ENCODE data around the gene ELAVL4.
A peak's percentile ranks its signal among the peaks of the same experiment; 100 is the strongest.

Gene ELAVL4

GRCh38 chr1:50108497-50109059, at the start of gene ELAVL4:
ELAVL4 (plus strand) TSS chr1:50108920; CDS start chr1:50109190, 270 bp downstream.
- DNase-seq: no peak

GRCh38 chr1:50060279-50060678, 48.4 kb upstream of the ELAVL4 start:
- peak; percentile 49 for DNase-seq

- DNase-seq: no peak
These were observed 41.9 kb upstream of the ELAVL4 start for GRCh38 chr1:50066806-50067205.

GRCh38 chr1:50074931-50075330, 33.8 kb upstream of the ELAVL4 start:
- DNase-seq: no peak

- no peak for DNase-seq
These were observed 31.4 kb upstream of the ELAVL4 start for GRCh38 chr1:50077273-50077672.

GRCh38 chr1:50080904-50081586, 27.7 kb upstream of the ELAVL4 start:
- DNase-seq: peak; percentile 7

GRCh38 chr1:50084389-50084788, 24.3 kb upstream of the ELAVL4 start:
- no peak for DNase-seq

- DNase-seq: no peak
These were observed 17.7 kb upstream of the ELAVL4 start for GRCh38 chr1:50091068-50091467.

- DNase-seq: no peak
These were observed 13.0 kb upstream of the ELAVL4 start for GRCh38 chr1:50095716-50096115.

- DNase-seq: no peak
These were observed 11.6 kb upstream of the ELAVL4 start for GRCh38 chr1:50097021-50097679.

- no peak for DNase-seq
These were observed 10.9 kb upstream of the ELAVL4 start for GRCh38 chr1:50097791-50098190.

- no peak for DNase-seq
These were observed 10.1 kb upstream of the ELAVL4 start for GRCh38 chr1:50098591-50099021.

- no peak for DNase-seq
These were observed 9.1 kb upstream of the ELAVL4 start for GRCh38 chr1:50099654-50100053.

- no peak for DNase-seq
These were observed 5.1 kb upstream of the ELAVL4 start for GRCh38 chr1:50103615-50104081.

GRCh38 chr1:50105433-50105832, 3.3 kb upstream of the ELAVL4 start:
- DNase-seq: no peak

- no peak for DNase-seq
These were observed 2.5 kb upstream of the ELAVL4 start for GRCh38 chr1:50106095-50106761.

- DNase-seq: no peak
These were observed 396 bp downstream of the ELAVL4 start for GRCh38 chr1:50109116-50109515.

GRCh38 chr1:50109647-50110075, 941 bp downstream of the ELAVL4 start:
- peak; percentile 33 for DNase-seq

- DNase-seq: no peak
These were observed 1.4 kb downstream of the ELAVL4 start for GRCh38 chr1:50110151-50110550.

GRCh38 chr1:50110656-50111055, 1.9 kb downstream of the ELAVL4 start:
- no peak for DNase-seq

- DNase-seq: no peak
These were observed 2.8 kb downstream of the ELAVL4 start for GRCh38 chr1:50111503-50111902.

- no peak for DNase-seq
These were observed 3.5 kb downstream of the ELAVL4 start for GRCh38 chr1:50112193-50112592.

GRCh38 chr1:50123071-50123470, 14.4 kb downstream of the ELAVL4 start:
- DNase-seq: no peak

All from fibroblast of skin of right biceps (primary cell).